Upper lobe of right lung (tissue), 1 donor: ENCODE measurements around the gene DIDO1. TPM values are rescaled to one million over a fixed set of nuclear protein-coding genes. Genes with fewer than 3 reads are reported as not detected.

Experiments
- ATAC-seq: fragments of 200-7000 bp; cut with Tn5 transposase; one replicate; pipeline ENCODE4 v1.9.1; 2020; ENCODE audit warnings: mild to moderate bottlenecking, moderate library complexity
- DNase-seq: peaks from one replicate; pipeline ENCODE4 v3.0.0-alpha.2; 2020
- H3K27ac ChIP-seq: fragments of 200-600 bp; one replicate; pipeline ENCODE4 v1.8.0; 2022
- H3K27me3 ChIP-seq: fragments of 200-600 bp; one replicate; pipeline ENCODE4 v1.8.0; 2022; ENCODE audit warnings: mild to moderate bottlenecking
- H3K36me3 ChIP-seq: fragments of 200-600 bp; one replicate; pipeline ENCODE4 v1.8.0; 2022
- H3K4me1 ChIP-seq: fragments of 200-600 bp; one replicate; pipeline ENCODE4 v1.8.0; 2022
- H3K4me3 ChIP-seq: fragments of 200-600 bp; one replicate; pipeline ENCODE4 v1.8.0; 2022; ENCODE audit warnings: mild to moderate bottlenecking
- H3K9me3 ChIP-seq: fragments of 200-600 bp; one replicate; pipeline ENCODE4 v1.8.0; 2022
- intact Hi-C: fragments of 100-400 bp; cut with DNase I; formaldehyde crosslinking; loops from one replicate; pipeline ENCODE4 v1.11.0; 2022
- total RNA-seq: library from RNA; stranded (reverse); fragmentation: NEBNext Ultra II Directional; extraction: Animal tissue kit (Norgen Biotek cat#: 25700); gene quantifications from one replicate; pipeline ENCODE4 v1.2.1, GENCODE V29; 2021
- TF ChIP-seq, protein P1 (sequence below): fragments of 200-600 bp; IDR thresholded peaks from one replicate; pipeline ENCODE4 v1.8.0; 2022; ENCODE audit warnings: antibody characterized with exemption
- donor health status: DM: no; HTN: yes; CAD: no; lungs with severe emphysema.

The DIDO1 gene
- total RNA-seq, 1 donor from 2014 or later: 55.5 TPM

- Histone ChIP-seq H3K4me3 (no peak overlapping the region), H3K36me3 (peaks cover 60% of the 10 kb centered on the region), H3K27me3 (no peaks in the 10 kb centered on the region), H3K27ac (no peak overlapping the region), H3K9me3 (no peaks in the 10 kb centered on the region), H3K4me1 (peaks cover 10% of the 10 kb centered on the region)
- ATAC-seq (no peak), DNase-seq (peak; percentile 18)
- intact Hi-C loops: no loop called here
- TF ChIP-seq, protein P1, sequence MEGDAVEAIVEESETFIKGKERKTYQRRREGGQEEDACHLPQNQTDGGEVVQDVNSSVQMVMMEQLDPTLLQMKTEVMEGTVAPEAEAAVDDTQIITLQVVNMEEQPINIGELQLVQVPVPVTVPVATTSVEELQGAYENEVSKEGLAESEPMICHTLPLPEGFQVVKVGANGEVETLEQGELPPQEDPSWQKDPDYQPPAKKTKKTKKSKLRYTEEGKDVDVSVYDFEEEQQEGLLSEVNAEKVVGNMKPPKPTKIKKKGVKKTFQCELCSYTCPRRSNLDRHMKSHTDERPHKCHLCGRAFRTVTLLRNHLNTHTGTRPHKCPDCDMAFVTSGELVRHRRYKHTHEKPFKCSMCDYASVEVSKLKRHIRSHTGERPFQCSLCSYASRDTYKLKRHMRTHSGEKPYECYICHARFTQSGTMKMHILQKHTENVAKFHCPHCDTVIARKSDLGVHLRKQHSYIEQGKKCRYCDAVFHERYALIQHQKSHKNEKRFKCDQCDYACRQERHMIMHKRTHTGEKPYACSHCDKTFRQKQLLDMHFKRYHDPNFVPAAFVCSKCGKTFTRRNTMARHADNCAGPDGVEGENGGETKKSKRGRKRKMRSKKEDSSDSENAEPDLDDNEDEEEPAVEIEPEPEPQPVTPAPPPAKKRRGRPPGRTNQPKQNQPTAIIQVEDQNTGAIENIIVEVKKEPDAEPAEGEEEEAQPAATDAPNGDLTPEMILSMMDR: no peak
Measured at GRCh38 chr20:62947532-62948300, 21.4 kb upstream of the DIDO1 start.

- Histone ChIP-seq H3K27me3 (no peaks in the 10 kb centered on the region), H3K36me3 (peaks cover 67% of the 10 kb centered on the region), H3K4me3 (no peak overlapping the region), H3K9me3 (no peaks in the 10 kb centered on the region), H3K27ac (no peak overlapping the region), H3K4me1 (peaks cover 3% of the 10 kb centered on the region)
- DNase-seq: peak; percentile 23
- TF ChIP-seq, protein P1: no peak
- intact Hi-C loops: no loop called here
- no peak for ATAC-seq
Measured at GRCh38 chr20:62946918-62947317, 20.6 kb upstream of the DIDO1 start.

GRCh38 chr20:62945771-62946339, 19.6 kb upstream of the DIDO1 start:
- ATAC-seq (no peak), DNase-seq (peak; percentile 46)
- TF ChIP-seq, protein P1: no peak
- H3K27me3 ChIP-seq: no peaks in the 10 kb centered on the region
- intact Hi-C loops: no loop called here
- no peak overlapping the region for H3K27ac ChIP-seq
- peaks cover 76% of the 10 kb centered on the region for H3K36me3 ChIP-seq
- no peaks in the 10 kb centered on the region for H3K4me1 ChIP-seq
- no peak overlapping the region for H3K4me3 ChIP-seq
- H3K9me3 ChIP-seq: no peaks in the 10 kb centered on the region

DNA sequence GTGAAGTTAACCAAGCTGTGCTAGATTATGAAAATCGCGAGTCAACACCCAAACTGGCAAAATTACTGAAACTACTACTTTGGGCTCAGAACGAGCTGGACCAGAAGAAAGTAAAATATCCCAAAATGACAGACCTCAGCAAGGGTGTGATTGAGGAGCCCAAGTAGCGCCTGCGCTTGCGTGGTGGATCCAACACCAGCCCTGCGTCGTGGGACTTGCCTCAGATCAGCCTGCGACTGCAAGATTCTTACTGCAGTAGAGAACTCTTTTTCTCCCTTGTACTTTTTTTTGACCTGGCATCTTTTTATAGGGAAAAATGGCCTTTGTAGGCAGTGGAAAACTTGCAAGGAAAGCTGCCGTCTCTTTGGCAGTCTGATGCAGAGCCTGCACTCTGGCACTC, 18.4 kb upstream of the DIDO1 start:
- TF ChIP-seq, protein P1: no peak
- Histone ChIP-seq H3K27ac (no peak overlapping the region), H3K27me3 (no peaks in the 10 kb centered on the region), H3K9me3 (no peaks in the 10 kb centered on the region), H3K4me1 (peaks cover 2% of the 10 kb centered on the region), H3K4me3 (no peak overlapping the region), H3K36me3 (peaks cover 76% of the 10 kb centered on the region)
- intact Hi-C loops: no loop called here
- peak; percentile 5 for DNase-seq
- ATAC-seq: no peak

DNA sequence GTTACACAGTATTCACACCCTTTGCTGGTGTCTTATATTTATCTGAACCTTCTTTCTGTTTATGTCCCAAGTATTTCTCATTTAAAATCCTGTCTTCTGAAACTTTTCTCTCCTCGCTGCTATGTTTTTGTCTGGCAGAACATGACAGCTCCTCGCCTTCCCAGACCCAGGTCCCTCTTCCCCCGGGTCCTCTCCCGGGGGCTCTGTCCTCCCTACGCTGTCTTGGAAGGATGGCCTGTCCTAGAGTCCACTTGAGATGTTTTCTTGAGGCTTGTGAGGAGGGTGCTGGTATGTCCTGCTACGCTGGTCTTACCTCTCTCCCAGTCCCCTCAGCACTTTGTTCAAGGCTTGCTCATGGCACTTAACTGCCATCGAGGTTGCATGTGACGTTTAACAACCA, 17.9 kb upstream of the DIDO1 start:
- TF ChIP-seq, protein P1: no peak
- H3K27ac ChIP-seq: no peak overlapping the region
- intact Hi-C loops: no loop called here
- DNase-seq: peak; percentile 16
- H3K27me3 ChIP-seq: no peaks in the 10 kb centered on the region
- H3K9me3 ChIP-seq: no peaks in the 10 kb centered on the region
- H3K36me3 ChIP-seq: peaks cover 76% of the 10 kb centered on the region
- H3K4me3 ChIP-seq: no peak overlapping the region
- no peak for ATAC-seq
- H3K4me1 ChIP-seq: peaks cover 8% of the 10 kb centered on the region
